Testis (tissue), 3 donors: ENCODE measurements around the gene SKAP1. TPM values are rescaled to one million over a fixed set of nuclear protein-coding genes. Genes with fewer than 3 reads are reported as not detected.
"Not testable (repeated sequence)": the region's sequence is repeated elsewhere in the genome, so short reads cannot be mapped to it uniquely, and the experiment has no call there.

Experiments
- DNase-seq: peaks from one replicate; pipeline ENCODE4 v3.0.0-alpha.2; 2019
- H3K27ac ChIP-seq, 2 donors: fragments of 200-600 bp; sonication (generic); one replicate each; pipeline ENCODE4 v1.5.1; 2019
- H3K27me3 ChIP-seq: fragments of 200-600 bp; sonication (generic); one replicate; pipeline ENCODE4 v1.5.1; 2019
- H3K36me3 ChIP-seq: fragments of 200-600 bp; sonication (generic); one replicate; pipeline ENCODE4 v1.5.1; 2017; ENCODE audit warnings: low read depth; ENCODE audit errors: missing control alignments
- H3K4me1 ChIP-seq: fragments of 200-600 bp; sonication (generic); one replicate; pipeline ENCODE4 v1.5.1; 2019
- H3K4me3 ChIP-seq, 2 donors: fragments of 200-600 bp; sonication (generic); one replicate each; pipeline ENCODE4 v1.5.1; 2017 to 2019
- H3K9me3 ChIP-seq: fragments of 200-600 bp; sonication (generic); one replicate; pipeline ENCODE4 v1.5.1; 2017
- CTCF ChIP-seq, 3 experiments: fragments of 450-650 bp in 2 of 3; fragments of 200-600 bp in 1 of 3; sonication (generic) in 1 of 3; IDR thresholded peaks; one replicate each; pipeline ENCODE4 v1.5.1; 2016 to 2019; ENCODE audit warnings: antibody characterized with exemption in 3 of 3, mild to moderate bottlenecking in 2 of 3, moderate library complexity in 1 of 3
- POLR2A ChIP-seq: fragments of 450-650 bp; IDR thresholded peaks from one replicate; pipeline ENCODE4 v1.6.1; 2017; ENCODE audit warnings: antibody characterized with exemption, mild to moderate bottlenecking, moderate library complexity
- WGBS, 2 donors: methylation state at CpG; one replicate each; pipeline ENCODE4 v1.1.5; 2018; 5-methylcytosine and 5-hydroxymethylcytosine counted together
- intact Hi-C: fragments of 100-400 bp; cut with DNase I; formaldehyde crosslinking; loops from one replicate; pipeline ENCODE4 v1.15.1; 2023; ENCODE audit warnings: low total_unique reads
- polyA plus RNA-seq: library from polyadenylated mRNA; stranded (reverse); fragments of 350-450 nt; fragmentation: Illumina TruSeq; extraction: RNeasy Lipid Tissue Mini Kit (QIAGEN cat#74804); gene quantifications from one replicate; pipeline ENCODE4 v1.2.3, GENCODE V29; 2014; ENCODE audit warnings: low read depth, low replicate concordance; ENCODE audit not compliant: insufficient read depth
- total RNA-seq, 2 donors: library from RNA; depleted of rRNA; stranded (reverse); fragments of >200 nt; gene quantifications; one replicate each; pipeline ENCODE4 v1.2.3, GENCODE V29; 2016

SKAP1 gene
- total and polyA plus RNA-seq, 3 donors from 2014 or later = 9.0 to 34.1 (median 16.9) TPM

GRCh38 chr17:48207776-48208544 lies 222.1 kb downstream of the SKAP1 start:
- 37 to 43% methylated on average over 7 of the region's 7 CpGs for WGBS, 2 donors
- TF ChIP-seq POLR2A (no peak), CTCF (IDR thresholded peaks at IDR 0.05) (no peak)

GRCh38 chr17:48207036-48207435 lies 223.0 kb downstream of the SKAP1 start:
- H3K4me3 ChIP-seq, H3K4me1 ChIP-seq, DNase-seq, H3K36me3 ChIP-seq, H3K27ac ChIP-seq, H3K27me3 ChIP-seq, intact Hi-C loops, H3K9me3 ChIP-seq: not testable (repeated sequence)
- 88 to 98% methylated on average over 4 of the region's 4 CpGs for WGBS, 2 donors

More at GRCh38 chr17:48207776-48208544, 222.1 kb downstream of the SKAP1 start:
- H3K4me1 ChIP-seq = no peaks in the 10 kb centered on the region
- no peaks in the 10 kb centered on the region for H3K9me3 ChIP-seq
- no peak for DNase-seq
- H3K27me3 ChIP-seq = no peaks in the 10 kb centered on the region
- H3K4me3 ChIP-seq = no peak overlapping the region
- H3K27ac ChIP-seq = no peak overlapping the region
- H3K36me3 ChIP-seq = no peaks in the 10 kb centered on the region
- intact Hi-C loops = no loop called here

DNA sequence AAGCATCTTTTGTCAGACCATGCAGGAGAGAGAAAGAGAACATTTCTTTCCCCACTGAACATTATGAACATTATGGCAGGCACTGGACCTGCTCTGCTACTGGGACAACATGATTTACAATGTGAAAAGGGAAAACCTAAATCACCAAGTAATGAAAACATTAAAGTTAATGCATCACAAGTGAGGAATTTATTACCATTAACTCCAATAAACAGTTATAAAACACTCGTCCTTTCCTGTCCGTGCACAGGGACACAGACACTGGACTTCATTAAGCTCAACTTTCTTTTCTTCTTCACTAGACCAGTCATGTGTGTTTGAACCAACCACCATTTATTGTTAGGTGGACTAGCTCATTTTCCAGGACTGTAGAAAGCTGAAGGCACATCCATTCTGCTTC lies 227.1 kb downstream of the SKAP1 start:
- Histone ChIP-seq H3K4me3 (no peak overlapping the region), H3K36me3 (no peaks in the 10 kb centered on the region), H3K27me3 (no peaks in the 10 kb centered on the region), H3K9me3 (no peaks in the 10 kb centered on the region), H3K27ac (no peak overlapping the region), H3K4me1 (no peaks in the 10 kb centered on the region)
- DNase-seq = no peak
- intact Hi-C loops = no loop called here
- TF ChIP-seq CTCF (IDR thresholded peaks at IDR 0.05) (no peak), POLR2A (no peak)
- WGBS, 2 donors = 66 to 89% methylated on average over 2 of the region's 2 CpGs

DNA sequence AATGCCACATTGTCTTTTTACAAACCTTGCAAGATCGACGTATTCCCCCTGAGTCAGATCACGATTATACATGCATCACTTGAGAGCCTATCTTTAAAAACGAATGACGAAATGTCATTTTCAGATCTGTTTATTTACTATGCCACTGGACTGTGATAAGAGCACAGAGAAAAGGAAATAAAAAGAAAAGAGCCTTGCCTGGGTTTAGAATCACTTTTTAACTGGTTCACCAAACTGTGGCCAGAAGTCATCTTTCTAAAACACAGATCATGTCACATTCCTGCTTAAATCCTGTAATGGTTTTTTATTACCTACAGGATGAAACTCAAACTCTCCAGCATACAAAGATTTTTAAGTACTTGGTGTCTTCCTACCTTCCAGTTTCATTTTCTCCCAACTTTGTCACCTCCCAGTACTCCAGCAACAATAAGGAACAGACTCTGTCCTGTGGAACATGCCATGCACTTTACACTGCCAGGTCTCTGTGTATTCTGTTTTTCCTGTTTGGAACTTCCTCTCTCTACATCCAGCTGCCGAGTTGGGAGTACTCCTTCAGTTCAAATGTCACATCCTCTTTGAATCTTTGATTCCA lies 231.0 kb downstream of the SKAP1 start:
- intact Hi-C loops = no loop called here
- Histone ChIP-seq H3K27me3 (no peaks in the 10 kb centered on the region), H3K4me3 (no peak overlapping the region), H3K9me3 (no peaks in the 10 kb centered on the region), H3K27ac (no peak overlapping the region), H3K36me3 (no peaks in the 10 kb centered on the region), H3K4me1 (no peaks in the 10 kb centered on the region)
- 58 to 61% methylated on average over 6 of the region's 6 CpGs for WGBS, 2 donors
- no peak for DNase-seq
- TF ChIP-seq CTCF (IDR thresholded peaks at IDR 0.05) = no peak
- no peak for TF ChIP-seq POLR2A

DNA sequence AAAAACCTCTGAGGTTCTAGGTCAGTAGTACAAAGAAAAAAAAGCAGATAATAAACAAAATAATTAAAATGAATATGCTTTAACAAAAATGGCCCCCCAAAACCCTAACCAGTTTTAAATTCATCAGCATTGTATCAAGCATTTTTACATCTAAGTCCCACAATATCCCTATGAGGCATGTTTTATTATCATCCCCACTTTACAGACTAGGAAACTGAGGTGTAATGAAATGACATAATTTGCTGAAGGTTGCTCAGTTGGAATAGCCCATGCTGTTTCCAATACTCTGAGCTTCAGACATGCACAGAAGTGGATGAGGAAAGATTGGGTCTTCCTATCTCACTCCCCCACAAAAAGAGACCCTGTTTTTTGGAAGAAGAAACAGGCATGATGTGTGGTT lies 234.1 kb downstream of the SKAP1 start:
- TF ChIP-seq POLR2A (no peak), CTCF (IDR thresholded peaks at IDR 0.05) (no peak)
- DNase-seq = no peak
- no peaks in the 10 kb centered on the region for H3K4me1 ChIP-seq
- no peaks in the 10 kb centered on the region for H3K9me3 ChIP-seq
- no peaks in the 10 kb centered on the region for H3K36me3 ChIP-seq
- intact Hi-C loops = no loop called here
- H3K4me3 ChIP-seq = no peak overlapping the region
- no peak overlapping the region for H3K27ac ChIP-seq
- H3K27me3 ChIP-seq = no peaks in the 10 kb centered on the region
